HepG2 (cell line): Measurements from ENCODE around the gene DIPK1A. TPM values are rescaled to one million over a fixed set of nuclear protein-coding genes. Genes with fewer than 3 reads are reported as not detected.

ENCODE experiments used
- ATAC-seq: fragments of 200-7000 bp; cut with Tn5 transposase; 3 replicates; pipeline ENCODE4 v1.9.1; 2020; ENCODE audit warnings: mild to moderate bottlenecking, moderate library complexity
- BruUV-seq: library from RNA; stranded (reverse); fragments of 400-500 nt; replicated peaks from 2 replicates; lab custom pipeline; 2021; lab: Mats Ljungman, UMichigan
- CTCF ChIA-PET: fragments of 300-600 bp; formaldehyde crosslinking; extraction: SDS; loops from one replicate; lab custom pipeline; 2021; ENCODE audit warnings: low total read pairs, inconsistent platforms, low intra/inter-chr PET ratio; lab: Yijun Ruan, JAX
- POLR2A ChIA-PET: fragments of 350-600 bp; sonication (Branson Sonifier 250); formaldehyde crosslinking; loops from one replicate; lab custom pipeline; 2020; ENCODE audit warnings: antibody characterized with exemption, inconsistent platforms; lab: Yijun Ruan, JAX
- DNase-seq: peaks from one replicate; pipeline ENCODE4 v3.0.0-alpha.2; 2015; ENCODE audit warnings: low spot score
- FAIRE-seq: peaks from 3 replicates; lab custom pipeline; 2011; peaks lifted over from hg19 to GRCh38; lab: Jason Lieb, UNC
- H2AFZ ChIP-seq: one replicate; pipeline ENCODE4 v1.6.1; 2011; ENCODE audit warnings: low read length, inconsistent platforms
- H3K27ac ChIP-seq: fragments of 300-600 bp; 3 replicates; pipeline ENCODE4 v1.8.0; 2011; ENCODE audit warnings: mixed run types, mild to moderate bottlenecking, mixed read lengths, low read length, inconsistent platforms; ENCODE audit not compliant: insufficient read depth; ENCODE audit errors: extremely low read length
- H3K27me3 ChIP-seq, 2 experiments: fragments of 200-600 bp in 1 of 2; 2 replicates in 1 of 2; 3 replicates in 1 of 2; pipeline versions ENCODE4 v1.6.0 to v1.8.0; 2011; ENCODE audit warnings: low read length in 2 of 2, mild to moderate bottlenecking in 2 of 2, moderate library complexity in 2 of 2, inconsistent platforms in 1 of 2; ENCODE audit not compliant: insufficient read depth in 2 of 2, control insufficient read depth in 1 of 2
- H3K36me3 ChIP-seq, 2 experiments: fragments of 200-600 bp in 1 of 2; replicated peaks in 1 of 2; 2 replicates in 1 of 2; 3 replicates in 1 of 2; pipeline versions ENCODE4 v1.5.1 to v1.8.0; 2011; ENCODE audit warnings: low read length in 2 of 2, inconsistent platforms in 1 of 2; ENCODE audit not compliant: insufficient read depth in 2 of 2, control insufficient read depth in 1 of 2
- H3K4me1 ChIP-seq: 2 replicates; pipeline ENCODE4 v1.5.1; 2012; ENCODE audit warnings: low read length, inconsistent platforms; ENCODE audit not compliant: insufficient read depth
- H3K4me2 ChIP-seq: 2 replicates; pipeline ENCODE4 v1.6.0; 2011; ENCODE audit warnings: low read depth, low read length, inconsistent platforms
- H3K4me3 ChIP-seq, 3 experiments: fragments of 200-600 bp in 1 of 3; sonication (generic), shearing (Covaris generic) in 1 of 3; replicated peaks in 1 of 3; 2 replicates each; pipeline ENCODE4 v1.5.1; 2011 to 2016; ENCODE audit warnings: low read length in 3 of 3, inconsistent platforms in 2 of 3, low read depth in 2 of 3, mild to moderate bottlenecking in 2 of 3, control low read depth in 1 of 3, mixed read lengths in 1 of 3; ENCODE audit not compliant: insufficient read depth in 1 of 3
- H3K79me2 ChIP-seq: one replicate; pipeline ENCODE4 v1.6.1; 2011; ENCODE audit warnings: low read length, inconsistent platforms; ENCODE audit not compliant: insufficient read depth
- H3K9ac ChIP-seq: 2 replicates; pipeline ENCODE4 v1.6.0; 2011; ENCODE audit warnings: mild to moderate bottlenecking, low read depth, low read length, inconsistent platforms; ENCODE audit not compliant: insufficient read depth
- H3K9me3 ChIP-seq: 2 replicates; pipeline ENCODE4 v1.5.1; 2012; ENCODE audit warnings: mild to moderate bottlenecking, low read length
- H4K20me1 ChIP-seq: 2 replicates; pipeline ENCODE4 v1.6.0; 2011; ENCODE audit warnings: inconsistent platforms, mild to moderate bottlenecking, low read length, moderate library complexity; ENCODE audit not compliant: insufficient read depth
- ATF2 ChIP-seq: sonication (generic); formaldehyde crosslinking; IDR thresholded peaks from 2 replicates; pipeline ENCODE4 v1.4.0; 2020; ENCODE audit warnings: missing genetic modification reagents
- CCDC6 ChIP-seq: sonication (generic); formaldehyde crosslinking; IDR thresholded peaks from 2 replicates; pipeline ENCODE4 v1.8.1; 2022; ENCODE audit warnings: mild to moderate bottlenecking, missing genetic modification reagents, moderate library complexity
- CREB1 ChIP-seq, 2 experiments: fragments of 450-650 bp in 1 of 2; IDR thresholded peaks; 2 replicates each; pipeline ENCODE4 v1.6.1; 2016 to 2017; ENCODE audit warnings: control low read depth in 1 of 2, mild to moderate bottlenecking in 1 of 2, missing compliant biosample characterization in 1 of 2, missing genetic modification characterization in 1 of 2
- DMAP1 ChIP-seq: IDR thresholded peaks from 2 replicates; pipeline ENCODE4 v1.6.1; 2016
- DMTF1 ChIP-seq: sonication (generic); formaldehyde crosslinking; IDR thresholded peaks from 2 replicates; pipeline ENCODE4 v1.4.0; 2020; ENCODE audit warnings: mild to moderate bottlenecking, missing genetic modification reagents
- DZIP1 ChIP-seq: sonication (generic); formaldehyde crosslinking; IDR thresholded peaks from 2 replicates; pipeline ENCODE4 v1.5.0; 2020; ENCODE audit warnings: mild to moderate bottlenecking, missing genetic modification reagents
- KLF11 ChIP-seq: IDR thresholded peaks from 2 replicates; pipeline ENCODE4 v1.6.1; 2016; ENCODE audit warnings: missing compliant biosample characterization
- MIXL1 ChIP-seq: IDR thresholded peaks from 2 replicates; pipeline ENCODE4 v1.6.1; 2016
- SALL1 ChIP-seq: sonication (generic); formaldehyde crosslinking; IDR thresholded peaks from 2 replicates; pipeline ENCODE4 v1.8.0; 2022; ENCODE audit warnings: mild to moderate bottlenecking, missing genetic modification reagents
- SRF ChIP-seq: IDR thresholded peaks from 2 replicates; pipeline ENCODE4 v1.6.1; 2011; ENCODE audit warnings: mild to moderate bottlenecking, low read depth, low read length, moderate library complexity
- ZHX2 ChIP-seq, 2 experiments: sonication (generic) in 1 of 2; formaldehyde crosslinking in 1 of 2; IDR thresholded peaks; 2 replicates each; pipeline versions ENCODE4 v1.6.1 to v1.9.0; 2014 to 2022; ENCODE audit warnings: antibody characterized with exemption in 1 of 2, borderline replicate concordance in 1 of 2, inconsistent platforms in 1 of 2, low read depth in 1 of 2, missing genetic modification reagents in 1 of 2
- ZNF143 ChIP-seq: sonication (generic); formaldehyde crosslinking; IDR thresholded peaks from 2 replicates; pipeline ENCODE4 v1.4.0; 2020; ENCODE audit warnings: missing genetic modification reagents
- ZNF720 ChIP-seq: sonication (generic); formaldehyde crosslinking; IDR thresholded peaks from 2 replicates; pipeline ENCODE4 v1.4.0; 2020; ENCODE audit warnings: missing genetic modification reagents
- WGBS: methylation state at CpG from one replicate; pipeline ENCODE4 v1.1.6; 2017; ENCODE audit warnings: low lambda C conversion rate; 5-methylcytosine and 5-hydroxymethylcytosine counted together
- in situ Hi-C: cut with HindIII; loops from 2 replicates; pipeline ENCODE4 v1.10.0; 2017; ENCODE audit warnings: low pct_unique_long_range_greater_than_20kb; ENCODE audit not compliant: extremely low pct_ligation_motif_present
- intact Hi-C: fragments of 100-400 bp; cut with micrococcal nuclease; formaldehyde crosslinking; loops from one replicate; pipeline ENCODE4 v1.10.0; 2022; ENCODE audit not compliant: unreplicated experiment
- polyA plus RNA-seq, 8 experiments: library from polyadenylated mRNA; depleted of rRNA in 3 of 8; stranded (reverse) in 7 of 8; unstranded in 1 of 8; fragments of >200 nt; fragmentation: Illumina TruSeq in 4 of 8; extraction: Trizol in 4 of 8; gene quantifications; 2 replicates each; pipeline versions ENCODE4 v1.2.1 to v1.2.3, GENCODE V29; 2011 to 2016; ENCODE audit warnings: low read depth in 4 of 8, missing spikeins in 1 of 8, mixed read lengths in 1 of 8; ENCODE audit not compliant: insufficient read depth in 1 of 8
- total RNA-seq, 5 experiments: library from RNA; depleted of rRNA; stranded (reverse); fragments of >200 nt; fragmentation: Illumina TruSeq; extraction: Trizol; gene quantifications; 2 replicates each; pipeline ENCODE4 v1.2.3, GENCODE V29; 2016; ENCODE audit warnings: low read depth in 1 of 5

Gene DIPK1A
- total and polyA plus RNA-seq, 2 of the 13 experiments (the other 11 are each of a cell fraction or from before 2014, with no cell fraction given): 8.4 TPM

GRCh38 chr1:92882819-92883218 lies 78.4 kb downstream of the DIPK1A start:
- intact Hi-C loops (no loop called here), in situ Hi-C loops (no loop called here)
- no peaks in the 10 kb centered on the region for H3K27me3 ChIP-seq
- ChIA-PET POLR2A (interaction anchor here (1.1 kb wide), 1 partner anchor 77 kb away, joined by 3 read pairs; no protein-coding TSS in a partner anchor), CTCF (no interaction called here)
- no peak overlapping the region for H3K4me3 ChIP-seq
- H3K36me3 ChIP-seq: no peaks in the 10 kb centered on the region
- no peak for FAIRE-seq
- WGBS: 82% methylated on average over 1 of the region's 1 CpG
- H3K9me3 ChIP-seq: no peaks in the 10 kb centered on the region
- no peak overlapping the region for H3K27ac ChIP-seq
- H3K4me1 ChIP-seq: peaks cover 41% of the 10 kb centered on the region
- ATAC-seq: no peak
- no peak overlapping the region for H3K9ac ChIP-seq
- peaks cover 1% of the 10 kb centered on the region for H3K79me2 ChIP-seq
- no peak overlapping the region for H3K4me2 ChIP-seq
- DNase-seq: no peak
- no peak overlapping the region for H2AFZ ChIP-seq
- no peaks in the 10 kb centered on the region for H4K20me1 ChIP-seq
- BruUV-seq: no TSS peak
- TF ChIP-seq CCDC6 (no peak), SALL1 (CRISPR knock-in tag) (no peak), ZNF143 (CRISPR knock-in tag) (no peak), ZHX2 (IDR thresholded peaks at IDR 0.05; ENCODE audit: low read depth) (no peak), ZHX2 (CRISPR knock-in tag; IDR thresholded peaks at IDR 0.05; ENCODE audit: borderline replicate concordance) (no peak), MIXL1 (no peak), KLF11 (no peak), ATF2 (CRISPR knock-in tag) (no peak), CREB1 (IDR thresholded peaks at IDR 0.05) (no peak), CREB1 (CRISPR knock-in tag; IDR thresholded peaks at IDR 0.05) (no peak), ZNF720 (CRISPR knock-in tag) (no peak), SRF (no peak), DMAP1 (CRISPR knock-in tag) (no peak), DZIP1 (CRISPR knock-in tag) (no peak), DMTF1 (CRISPR knock-in tag) (no peak)
